D721Med (cell line): ENCODE measurements around the gene MTTP.

Source experiments
- DNase-seq: peaks from one replicate; pipeline ENCODE4 v3.0.0; 2011; ENCODE audit warnings: low spot score; ENCODE audit not compliant: insufficient read length
- FAIRE-seq: peaks from 2 replicates; lab custom pipeline; 2011; peaks lifted over from hg19 to GRCh38; lab: Jason Lieb, UNC
- CTCF ChIP-seq: IDR thresholded peaks from 2 replicates; pipeline ENCODE4 v1.5.1; 2012; ENCODE audit warnings: mild to moderate bottlenecking, control low read depth; ENCODE audit not compliant: insufficient read depth; ENCODE audit errors: missing control alignments

Gene MTTP

GRCh38 chr4:99665983-99666382 is 91.4 kb downstream of the MTTP start:
- DNase-seq (no peak), FAIRE-seq (no peak)

GRCh38 chr4:99668472-99668871 is 93.8 kb downstream of the MTTP start:
- no peak for TF ChIP-seq CTCF
- FAIRE-seq (no peak), DNase-seq (no peak)

More at GRCh38 chr4:99665983-99666382, 91.4 kb downstream of the MTTP start:
- TF ChIP-seq CTCF = no peak

GRCh38 chr4:99669084-99669483 is 94.5 kb downstream of the MTTP start:
- FAIRE-seq (no peak), DNase-seq (no peak)
- TF ChIP-seq CTCF = no peak

DNA sequence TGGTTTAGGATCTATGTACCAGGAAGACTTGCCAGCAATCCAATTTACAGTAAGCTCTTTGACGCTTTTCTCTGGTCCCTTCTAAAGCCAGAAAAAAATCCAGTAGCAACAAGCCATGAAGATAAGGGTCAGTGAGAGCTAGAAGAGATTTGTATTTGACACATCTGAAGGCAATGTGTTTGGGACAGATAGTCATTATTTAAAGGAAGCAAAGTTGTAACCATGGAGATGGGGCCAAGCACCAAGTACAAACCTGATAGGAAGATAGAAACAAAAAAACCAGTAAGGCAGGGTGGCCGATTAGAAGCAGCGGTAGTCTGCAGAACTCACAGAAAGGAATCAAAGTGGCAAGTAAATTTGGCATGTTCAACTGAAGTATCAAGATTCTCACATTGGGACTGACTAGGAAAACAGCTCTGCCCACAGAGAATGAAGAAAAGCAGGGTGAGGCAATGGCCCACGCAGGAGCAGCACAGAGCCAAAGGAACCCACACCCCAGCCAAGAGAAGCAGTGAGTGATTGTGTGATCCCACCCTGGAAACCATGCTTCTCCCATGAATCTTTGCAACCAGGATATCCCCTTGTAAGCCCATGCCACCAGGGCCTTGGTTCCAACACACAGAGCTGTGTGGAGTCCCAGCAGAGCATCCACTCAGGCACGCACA is 95.9 kb downstream of the MTTP start:
- no peak for FAIRE-seq
- TF ChIP-seq CTCF = no peak

More for the DNA sequence above, 95.9 kb downstream of the MTTP start:
- no peak for DNase-seq
